GM18951 (cell line): ENCODE data around the gene TMEM98.

Source experiments
- POLR2A ChIP-seq: IDR thresholded peaks from 4 replicates; pipeline ENCODE4 v1.6.1; 2011; ENCODE audit warnings: mild to moderate bottlenecking; ENCODE audit not compliant: insufficient read length, insufficient read depth; ENCODE audit errors: extremely low read depth
- in situ Hi-C: fragments of 300-500 bp; cut with MboI; formaldehyde crosslinking; loops from one replicate; pipeline ENCODE4 v1.12.0; 2022; ENCODE audit warnings: low sequenced_read_pairs, mixed read lengths, inconsistent platforms; ENCODE audit not compliant: unreplicated experiment

Gene TMEM98

DNA sequence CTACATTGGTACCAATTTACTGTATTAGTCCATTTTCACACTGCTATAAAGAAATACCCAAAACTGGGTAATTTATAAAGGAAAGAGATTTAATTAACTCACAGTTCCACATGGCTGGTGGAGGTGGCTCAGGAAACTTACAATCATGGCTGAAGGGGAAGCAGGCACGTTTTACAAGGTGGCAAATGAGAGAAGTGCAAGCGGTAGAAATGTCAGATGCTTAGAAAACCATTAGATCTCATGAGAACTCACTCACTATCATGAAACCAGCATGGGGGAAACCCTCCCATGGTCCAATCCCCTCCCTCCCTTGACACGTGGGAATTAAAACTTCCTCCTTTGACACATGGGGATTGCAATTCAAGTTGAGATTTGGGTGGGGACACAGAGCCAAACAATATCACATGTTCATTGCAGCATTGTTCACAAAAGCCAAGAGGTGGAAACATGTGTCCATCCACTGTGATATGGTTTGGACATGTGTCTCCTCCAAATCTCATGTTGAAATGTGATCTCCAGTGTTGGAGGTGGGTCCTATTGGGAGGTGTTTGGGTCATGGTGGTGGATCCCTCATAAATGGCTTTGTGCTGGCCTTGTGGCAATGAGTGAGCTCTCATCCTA lies 60.6 kb downstream of the TMEM98 start:
- in situ Hi-C loops, result no loop called here
- TF ChIP-seq POLR2A, result no peak

DNA sequence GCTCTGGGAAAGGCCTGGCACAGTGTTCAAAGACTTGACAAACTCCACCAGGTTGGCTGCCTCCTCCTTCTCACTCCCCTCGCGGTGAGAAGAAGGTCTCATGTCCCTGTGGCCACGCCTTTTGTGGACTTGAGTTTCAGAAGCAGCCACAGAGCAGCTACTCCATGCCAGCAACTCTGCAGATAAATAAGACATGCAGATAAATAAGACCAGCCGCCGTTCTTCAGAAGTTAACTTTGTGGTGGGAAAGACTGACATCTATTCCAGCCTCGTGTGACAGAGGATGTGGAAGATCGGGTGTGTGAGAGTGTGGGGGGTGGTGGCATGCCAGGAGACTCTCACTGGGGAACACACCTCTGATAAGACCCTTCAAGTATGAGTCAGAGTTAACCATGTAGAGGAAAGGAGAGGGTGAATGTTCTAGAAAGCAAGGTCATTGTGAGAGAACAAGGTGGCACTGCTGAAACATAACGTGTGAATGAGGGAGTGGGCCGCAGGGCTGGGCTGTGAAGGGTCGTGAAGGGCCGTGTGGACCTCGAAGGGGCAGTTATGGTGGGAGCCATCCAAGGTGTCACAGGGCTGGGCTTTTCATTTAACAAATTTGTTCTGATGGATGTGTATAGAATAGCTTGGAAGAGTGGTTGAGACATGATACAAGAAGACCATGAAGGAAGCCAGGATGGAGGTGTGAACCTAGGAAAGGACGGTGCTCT lies 64.5 kb downstream of the TMEM98 start:
- TF ChIP-seq POLR2A, result no peak
- in situ Hi-C loops, result no loop called here

DNA sequence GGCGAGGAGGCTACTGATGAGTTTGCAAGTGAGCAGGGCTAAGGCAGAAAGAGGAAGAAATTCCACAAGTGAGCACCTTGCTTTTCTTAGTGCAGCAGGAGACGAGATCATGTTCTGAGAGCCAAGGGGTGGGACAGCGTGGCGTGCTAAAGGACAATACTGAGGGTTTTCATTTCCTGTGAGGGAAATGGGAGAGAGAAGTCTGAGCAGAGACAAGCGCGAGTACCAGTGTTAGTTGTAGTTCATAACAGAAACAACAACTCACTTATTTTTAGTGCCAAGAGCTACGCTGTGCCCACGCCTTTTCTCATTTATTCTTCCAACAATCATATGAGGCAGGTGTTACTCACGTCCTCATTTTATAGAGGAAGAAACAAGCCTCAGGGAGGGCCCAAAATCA lies 66.0 kb downstream of the TMEM98 start:
- in situ Hi-C loops, result no loop called here
- TF ChIP-seq POLR2A, result no peak
